Measurements from ENCODE around the gene GFAP.

GFAP gene

DNA sequence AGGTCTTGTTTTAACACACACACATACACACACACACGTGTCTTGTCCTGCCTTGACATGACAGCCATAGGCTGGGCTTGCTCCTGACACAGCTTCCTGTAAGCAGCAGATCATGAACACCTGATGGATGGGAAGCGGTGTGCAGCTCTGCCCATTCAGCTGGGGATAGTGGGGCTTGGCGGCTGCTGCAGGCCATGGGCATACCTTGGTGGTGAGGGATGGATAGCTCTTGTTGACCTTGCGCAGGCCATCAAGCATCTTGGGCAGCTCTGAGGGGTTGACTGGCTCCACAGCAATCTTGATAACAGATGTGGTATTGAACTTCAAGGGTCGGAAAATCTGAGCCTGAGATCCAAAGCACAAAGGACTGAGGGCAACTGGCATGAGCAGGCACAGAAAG is 55.6 kb downstream of the GFAP start:
- DNase-seq, result no peak

DNA sequence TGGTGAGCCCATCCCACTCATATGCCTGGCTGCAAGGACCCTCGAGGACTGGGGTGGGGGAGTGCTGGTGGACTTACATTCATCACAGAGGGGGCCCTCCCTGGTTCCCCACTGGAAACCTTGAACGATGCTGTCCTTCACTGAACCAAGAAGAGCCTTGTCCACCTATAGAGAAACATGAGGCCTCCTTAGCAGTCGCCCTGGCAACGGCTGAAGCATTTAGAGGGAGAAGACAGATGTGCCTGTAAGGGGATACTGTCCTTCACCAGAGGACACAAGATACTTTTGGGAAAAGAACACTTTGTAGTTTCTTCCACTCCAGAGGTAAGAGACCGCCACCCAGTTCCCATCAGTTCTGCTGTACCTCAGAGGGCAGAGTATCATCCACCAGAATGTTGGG is 61.1 kb downstream of the GFAP start:
- no peak for DNase-seq
